Measurements from ENCODE around the gene CBFA2T3. TPM values are rescaled to one million over a fixed set of nuclear protein-coding genes. Genes with fewer than 3 reads are reported as not detected.
"Not testable (repeated sequence)": the region's sequence is repeated elsewhere in the genome, so short reads cannot be mapped to it uniquely, and the experiment has no call there.

The CBFA2T3 gene
- total RNA-seq, 2 experiments from 2014 or later: 0.21 TPM; not detected in 1

- Mint-ChIP-seq H3K27me3 (no peaks in the 10 kb centered on the region), H3K27ac (no peak overlapping the region), H3K36me3 (no peaks in the 10 kb centered on the region), H3K4me3 (no peak overlapping the region), H3K4me1 (peaks cover 2% of the 10 kb centered on the region), H3K9me3 (ENCODE audit: low read depth) (no peaks in the 10 kb centered on the region)
- ATAC-seq (no peak), DNase-seq (no peak)
- CTCF ChIA-PET: no interaction called here
These were observed 53.6 kb downstream of the CBFA2T3 start for GRCh38 chr16:88923450-88923849.

- CTCF ChIA-PET: no interaction called here
- Mint-ChIP-seq H3K9me3 (ENCODE audit: low read depth) (no peaks in the 10 kb centered on the region), H3K36me3 (no peaks in the 10 kb centered on the region), H3K27ac (no peak overlapping the region), H3K27me3 (no peaks in the 10 kb centered on the region), H3K4me3 (no peak overlapping the region), H3K4me1 (peaks cover 2% of the 10 kb centered on the region)
- ATAC-seq (no peak), DNase-seq (no peak)
These were observed 54.1 kb downstream of the CBFA2T3 start for GRCh38 chr16:88922826-88923410.

GRCh38 chr16:88922114-88922825 is 54.7 kb downstream of the CBFA2T3 start:
- DNase-seq (no peak), ATAC-seq (no peak)
- no peaks in the 10 kb centered on the region for H3K27me3 Mint-ChIP-seq
- H3K9me3 Mint-ChIP-seq (ENCODE audit: low read depth): no peaks in the 10 kb centered on the region
- CTCF ChIA-PET: no interaction called here
- H3K27ac Mint-ChIP-seq: no peak overlapping the region
- no peak overlapping the region for H3K4me3 Mint-ChIP-seq
- H3K36me3 Mint-ChIP-seq: no peaks in the 10 kb centered on the region
- H3K4me1 Mint-ChIP-seq: peaks cover 2% of the 10 kb centered on the region

- H3K4me1 Mint-ChIP-seq: peaks cover 2% of the 10 kb centered on the region
- H3K4me3 Mint-ChIP-seq: no peak overlapping the region
- CTCF ChIA-PET: no interaction called here
- DNase-seq (no peak), ATAC-seq (no peak)
- H3K36me3 Mint-ChIP-seq: no peaks in the 10 kb centered on the region
- no peak overlapping the region for H3K27ac Mint-ChIP-seq
- H3K9me3 Mint-ChIP-seq (ENCODE audit: low read depth): no peaks in the 10 kb centered on the region
- no peaks in the 10 kb centered on the region for H3K27me3 Mint-ChIP-seq
These were observed 55.4 kb downstream of the CBFA2T3 start for GRCh38 chr16:88921591-88921990.

GRCh38 chr16:88920618-88921590 is 56.1 kb downstream of the CBFA2T3 start:
- no peak overlapping the region for H3K27ac Mint-ChIP-seq
- CTCF ChIA-PET: interaction anchor here (0.6 kb wide), 1 partner anchor 12 kb away, joined by 4 read pairs; no protein-coding TSS in a partner anchor
- H3K4me3 Mint-ChIP-seq: no peak overlapping the region
- no peaks in the 10 kb centered on the region for H3K27me3 Mint-ChIP-seq
- no peaks in the 10 kb centered on the region for H3K36me3 Mint-ChIP-seq
- H3K4me1 Mint-ChIP-seq: peaks cover 2% of the 10 kb centered on the region
- DNase-seq (no peak), ATAC-seq (no peak)
- H3K9me3 Mint-ChIP-seq (ENCODE audit: low read depth): peaks cover 1% of the 10 kb centered on the region

- H3K9me3 Mint-ChIP-seq (ENCODE audit: low read depth): peaks cover 4% of the 10 kb centered on the region
- H3K27me3 Mint-ChIP-seq: no peaks in the 10 kb centered on the region
- no peak overlapping the region for H3K4me3 Mint-ChIP-seq
- CTCF ChIA-PET: interaction anchor here (0.6 kb wide), 1 partner anchor 13 kb away, joined by 4 read pairs; no protein-coding TSS in a partner anchor
- ATAC-seq (no peak), DNase-seq (no peak)
- no peak overlapping the region for H3K27ac Mint-ChIP-seq
- no peaks in the 10 kb centered on the region for H3K36me3 Mint-ChIP-seq
- H3K4me1 Mint-ChIP-seq: peaks cover 2% of the 10 kb centered on the region
These were observed 57.1 kb downstream of the CBFA2T3 start for GRCh38 chr16:88919936-88920335.

GRCh38 chr16:88918896-88919295 is 58.1 kb downstream of the CBFA2T3 start:
- H3K4me3 Mint-ChIP-seq; CTCF ChIA-PET; H3K27ac Mint-ChIP-seq; H3K4me1 Mint-ChIP-seq; H3K36me3 Mint-ChIP-seq; DNase-seq; ATAC-seq; H3K27me3 Mint-ChIP-seq; H3K9me3 Mint-ChIP-seq (ENCODE audit: low read depth): not testable (repeated sequence)

- Mint-ChIP-seq H3K36me3 (no peaks in the 10 kb centered on the region), H3K27me3 (no peaks in the 10 kb centered on the region), H3K9me3 (ENCODE audit: low read depth) (peaks cover 4% of the 10 kb centered on the region), H3K4me1 (peaks cover 2% of the 10 kb centered on the region), H3K4me3 (no peak overlapping the region), H3K27ac (no peak overlapping the region)
- ATAC-seq: no peak
- DNase-seq: no peak
- CTCF ChIA-PET: no interaction called here
These were observed 58.9 kb downstream of the CBFA2T3 start for GRCh38 chr16:88917915-88918627.

- ATAC-seq (no peak), DNase-seq (no peak)
- Mint-ChIP-seq H3K4me1 (peaks cover 2% of the 10 kb centered on the region), H3K27ac (no peak overlapping the region), H3K27me3 (no peaks in the 10 kb centered on the region), H3K36me3 (no peaks in the 10 kb centered on the region), H3K4me3 (no peak overlapping the region), H3K9me3 (ENCODE audit: low read depth) (peaks cover 4% of the 10 kb centered on the region)
- CTCF ChIA-PET: no interaction called here
These were observed 59.7 kb downstream of the CBFA2T3 start for GRCh38 chr16:88917146-88917914.

GRCh38 chr16:88915639-88916327 is 61.2 kb downstream of the CBFA2T3 start:
- CTCF ChIA-PET: no interaction called here
- Mint-ChIP-seq H3K27ac (no peak overlapping the region), H3K36me3 (no peaks in the 10 kb centered on the region), H3K4me3 (no peak overlapping the region), H3K4me1 (no peaks in the 10 kb centered on the region), H3K27me3 (no peaks in the 10 kb centered on the region), H3K9me3 (ENCODE audit: low read depth) (peaks cover 4% of the 10 kb centered on the region)
- DNase-seq (no peak), ATAC-seq (no peak)

GRCh38 chr16:88914750-88915368 is 62.1 kb downstream of the CBFA2T3 start:
- Mint-ChIP-seq H3K27ac (no peak overlapping the region), H3K4me3 (no peak overlapping the region), H3K9me3 (ENCODE audit: low read depth) (peaks cover 4% of the 10 kb centered on the region), H3K36me3 (no peaks in the 10 kb centered on the region), H3K27me3 (no peaks in the 10 kb centered on the region), H3K4me1 (no peaks in the 10 kb centered on the region)
- DNase-seq: no peak
- CTCF ChIA-PET: no interaction called here
- no peak for ATAC-seq

GRCh38 chr16:88913870-88914269 is 63.1 kb downstream of the CBFA2T3 start:
- Mint-ChIP-seq H3K4me1 (no peaks in the 10 kb centered on the region), H3K27me3 (no peaks in the 10 kb centered on the region), H3K27ac (no peak overlapping the region), H3K36me3 (no peaks in the 10 kb centered on the region), H3K4me3 (no peak overlapping the region), H3K9me3 (ENCODE audit: low read depth) (peaks cover 4% of the 10 kb centered on the region)
- DNase-seq (no peak), ATAC-seq (no peak)
- CTCF ChIA-PET: no interaction called here
